Endodermal cell (in vitro differentiated cells): Measurements from ENCODE around the gene EXOC8. TPM values are rescaled to one million over a fixed set of nuclear protein-coding genes. Genes with fewer than 3 reads are reported as not detected.

ENCODE experiments used
- DNase-seq: peaks from one replicate; pipeline ENCODE4 v3.0.0-alpha.2; 2017
- H3K27ac ChIP-seq: 2 replicates; pipeline ENCODE4 v1.5.1; 2013; ENCODE audit warnings: mild to moderate bottlenecking, low read depth, low read length, moderate library complexity
- H3K27me3 ChIP-seq: 2 replicates; pipeline ENCODE4 v1.6.1; 2013; ENCODE audit warnings: mild to moderate bottlenecking, low read length, moderate library complexity; ENCODE audit not compliant: insufficient read depth, control insufficient read depth, poor library complexity, severe bottlenecking
- H3K36me3 ChIP-seq: 2 replicates; pipeline ENCODE4 v1.7.0; 2013; ENCODE audit warnings: mild to moderate bottlenecking, low read length, moderate library complexity; ENCODE audit not compliant: control insufficient read depth, insufficient read depth
- H3K4me1 ChIP-seq: one replicate; pipeline ENCODE4 v1.7.0; 2013; ENCODE audit warnings: low read length; ENCODE audit not compliant: control insufficient read depth, insufficient read depth
- H3K4me3 ChIP-seq: 2 replicates; pipeline ENCODE4 v1.5.1; 2013; ENCODE audit warnings: mild to moderate bottlenecking, low read length, moderate library complexity
- H3K9ac ChIP-seq: 2 replicates; pipeline ENCODE4 v1.6.1; 2013; ENCODE audit warnings: mild to moderate bottlenecking, low read length, moderate library complexity; ENCODE audit not compliant: poor library complexity, severe bottlenecking; ENCODE audit errors: extremely low read depth
- H3K9me3 ChIP-seq: 2 replicates; pipeline ENCODE4 v1.6.1; 2013; ENCODE audit warnings: mild to moderate bottlenecking, low read length, moderate library complexity; ENCODE audit not compliant: control insufficient read depth
- H3K27ac Mint-ChIP-seq: 2 replicates; pipeline ENCODE4 v1.8.0; 2020; ENCODE audit warnings: mixed read lengths
- H3K27me3 Mint-ChIP-seq: 2 replicates; pipeline ENCODE4 v1.8.0; 2021; ENCODE audit warnings: mild to moderate bottlenecking, mixed read lengths; ENCODE audit not compliant: insufficient read depth
- H3K36me3 Mint-ChIP-seq: 2 replicates; pipeline ENCODE4 v1.8.0; 2020; ENCODE audit warnings: low read depth, mixed read lengths
- H3K4me1 Mint-ChIP-seq: 2 replicates; pipeline ENCODE4 v1.8.0; 2020; ENCODE audit warnings: mixed read lengths
- H3K4me3 Mint-ChIP-seq: 2 replicates; pipeline ENCODE4 v1.8.0; 2020; ENCODE audit warnings: mild to moderate bottlenecking, moderate library complexity, mixed read lengths
- H3K9me3 Mint-ChIP-seq: 2 replicates; pipeline ENCODE4 v1.8.0; 2020; ENCODE audit warnings: mild to moderate bottlenecking, mixed read lengths
- WGBS, 2 experiments: methylation state at CpG; one replicate each; pipeline versions ENCODE4 v1.1.5 to v1.1.7; 2013; ENCODE audit warnings: missing lambda C conversion rate in 2 of 2, mixed read lengths in 1 of 2; ENCODE audit not compliant: insufficient coverage in 1 of 2, insufficient read length in 1 of 2; 5-methylcytosine and 5-hydroxymethylcytosine counted together
- total RNA-seq, 2 donors: library from RNA; stranded (reverse); fragmentation: NEBNext Ultra II Directional in 1 of 2; extraction: Animal tissue kit (Norgen Biotek cat#: 25700) in 1 of 2; gene quantifications; 2 replicates in 1 of 2; 3 replicates in 1 of 2; pipeline ENCODE4 v1.2.1, GENCODE V29; 2021
- TF ChIP-seq, protein P1 (sequence below): fragments of 200-600 bp; sonication (generic); conservative IDR thresholded peaks from 2 replicates; pipeline ENCODE4 v1.5.0; 2021; ENCODE audit warnings: antibody characterized with exemption, mild to moderate bottlenecking

Gene EXOC8
- total RNA-seq, 2 donors from 2014 or later, result 9.9 to 13.1 TPM

DNA sequence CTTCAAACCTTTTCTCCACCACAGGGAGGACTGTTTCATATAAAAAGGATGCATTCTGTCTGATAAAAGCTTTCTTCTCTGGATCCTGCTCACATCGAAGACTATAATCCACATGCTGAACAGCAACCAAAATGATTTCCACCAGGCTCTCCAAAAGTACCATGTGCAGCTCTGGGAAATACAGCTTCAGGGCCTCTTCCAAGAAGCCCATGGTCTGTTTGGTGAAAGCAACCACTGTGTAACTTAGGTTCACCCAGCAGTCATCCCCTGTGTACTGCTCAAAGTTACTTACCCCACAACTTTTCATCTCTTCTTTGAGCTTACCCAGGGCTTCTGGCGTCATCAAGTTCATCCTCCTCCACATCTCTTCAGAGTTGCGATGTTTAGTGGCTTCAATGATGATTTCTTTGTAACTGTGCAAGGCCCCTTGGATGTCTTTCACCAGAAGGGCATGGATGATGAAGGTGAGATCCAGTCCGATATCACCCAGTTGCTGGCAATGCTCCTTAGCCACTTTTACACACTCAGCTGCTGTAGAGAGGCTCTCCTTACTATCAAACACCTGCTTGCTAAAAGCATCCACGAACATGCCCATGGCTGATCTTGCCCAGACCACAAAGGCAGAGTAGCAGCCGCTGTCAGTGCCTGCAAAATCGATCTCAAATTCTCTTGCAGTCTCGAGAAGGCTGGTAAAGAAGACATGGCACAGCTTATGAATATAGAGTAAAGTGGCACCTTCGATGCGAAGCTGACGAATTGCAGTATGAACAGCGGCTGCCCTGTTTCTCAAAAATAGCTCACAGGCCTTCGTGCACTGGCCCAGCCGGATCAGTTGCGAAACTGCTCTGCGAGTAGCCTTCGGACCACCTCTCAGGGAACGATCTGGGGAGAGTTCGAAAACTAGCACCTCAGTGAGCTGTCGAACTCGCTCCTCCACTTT lies 1.7 kb downstream of the EXOC8 start:
- no peaks in the 10 kb centered on the region for H3K27me3 Mint-ChIP-seq
- H3K36me3 Mint-ChIP-seq, result peaks cover 16% of the 10 kb centered on the region
- peaks cover 8% of the 10 kb centered on the region for H3K4me1 ChIP-seq
- no peaks in the 10 kb centered on the region for H3K9me3 ChIP-seq
- H3K27ac Mint-ChIP-seq, result no peak overlapping the region
- H3K9ac ChIP-seq, result no peak overlapping the region
- H3K27me3 ChIP-seq, result no peaks in the 10 kb centered on the region
- H3K4me3 Mint-ChIP-seq, result peak overlapping the region; percentile 100
- H3K4me1 Mint-ChIP-seq, result peaks cover 42% of the 10 kb centered on the region
- H3K4me3 ChIP-seq, result peak overlapping the region; percentile 98
- no peak for DNase-seq
- WGBS, 2 experiments, result 84 to 88% methylated on average over 15 to 21 of the region's 21 CpGs
- H3K36me3 ChIP-seq, result peaks cover 14% of the 10 kb centered on the region
- no peak overlapping the region for H3K27ac ChIP-seq
- TF ChIP-seq, protein P1, sequence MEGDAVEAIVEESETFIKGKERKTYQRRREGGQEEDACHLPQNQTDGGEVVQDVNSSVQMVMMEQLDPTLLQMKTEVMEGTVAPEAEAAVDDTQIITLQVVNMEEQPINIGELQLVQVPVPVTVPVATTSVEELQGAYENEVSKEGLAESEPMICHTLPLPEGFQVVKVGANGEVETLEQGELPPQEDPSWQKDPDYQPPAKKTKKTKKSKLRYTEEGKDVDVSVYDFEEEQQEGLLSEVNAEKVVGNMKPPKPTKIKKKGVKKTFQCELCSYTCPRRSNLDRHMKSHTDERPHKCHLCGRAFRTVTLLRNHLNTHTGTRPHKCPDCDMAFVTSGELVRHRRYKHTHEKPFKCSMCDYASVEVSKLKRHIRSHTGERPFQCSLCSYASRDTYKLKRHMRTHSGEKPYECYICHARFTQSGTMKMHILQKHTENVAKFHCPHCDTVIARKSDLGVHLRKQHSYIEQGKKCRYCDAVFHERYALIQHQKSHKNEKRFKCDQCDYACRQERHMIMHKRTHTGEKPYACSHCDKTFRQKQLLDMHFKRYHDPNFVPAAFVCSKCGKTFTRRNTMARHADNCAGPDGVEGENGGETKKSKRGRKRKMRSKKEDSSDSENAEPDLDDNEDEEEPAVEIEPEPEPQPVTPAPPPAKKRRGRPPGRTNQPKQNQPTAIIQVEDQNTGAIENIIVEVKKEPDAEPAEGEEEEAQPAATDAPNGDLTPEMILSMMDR, result no peak
- H3K9me3 Mint-ChIP-seq, result no peaks in the 10 kb centered on the region

GRCh38 chr1:231334952-231335351 lies 2.7 kb downstream of the EXOC8 start:
- DNase-seq, result no peak
- Histone ChIP-seq H3K9me3 (no peaks in the 10 kb centered on the region), H3K9ac (no peak overlapping the region), H3K4me1 (peaks cover 8% of the 10 kb centered on the region), H3K27ac (no peak overlapping the region), H3K4me3 (peak overlapping the region; percentile 98), H3K36me3 (peaks cover 6% of the 10 kb centered on the region), H3K27me3 (no peaks in the 10 kb centered on the region)
- WGBS, 2 experiments, result 90 to 95% methylated on average over 5 to 6 of the region's 6 CpGs
- Mint-ChIP-seq H3K4me1 (peaks cover 42% of the 10 kb centered on the region), H3K27me3 (no peaks in the 10 kb centered on the region), H3K36me3 (peaks cover 9% of the 10 kb centered on the region), H3K4me3 (peak overlapping the region; percentile 100), H3K9me3 (no peaks in the 10 kb centered on the region), H3K27ac (no peak overlapping the region)
- TF ChIP-seq, protein P1, result no peak

DNA sequence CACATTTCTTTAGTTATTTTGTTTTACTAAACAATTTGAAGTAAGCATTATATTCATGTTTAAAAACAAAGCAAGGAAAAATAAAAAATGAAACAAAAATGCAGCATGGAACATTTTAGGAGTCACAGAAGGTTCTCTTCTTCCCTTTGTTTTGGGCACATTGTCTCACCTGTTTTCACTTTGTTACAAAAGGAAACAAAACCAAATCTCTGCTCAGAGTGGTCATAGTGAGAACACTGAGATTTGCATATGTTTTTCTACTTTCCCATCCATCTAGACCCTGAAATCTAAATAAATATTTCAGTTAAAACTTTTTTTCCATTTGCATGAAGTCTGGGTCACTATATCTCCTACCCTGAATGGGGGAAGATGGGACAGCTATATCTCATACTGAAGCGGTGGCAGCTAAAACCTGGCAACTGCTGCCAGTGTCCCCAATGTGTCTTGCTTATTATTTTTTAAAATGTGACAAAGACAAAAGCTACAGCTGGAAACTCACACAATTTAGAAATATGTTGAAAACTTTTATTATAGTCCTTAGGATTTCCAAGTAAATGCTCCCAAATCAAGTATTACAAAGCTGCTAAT lies 3.5 kb downstream of the EXOC8 start:
- H3K36me3 Mint-ChIP-seq, result peaks cover 3% of the 10 kb centered on the region
- Histone ChIP-seq H3K9ac (peak overlapping the region; percentile 5), H3K9me3 (no peaks in the 10 kb centered on the region), H3K4me3 (peak overlapping the region; percentile 98), H3K27ac (no peak overlapping the region), H3K27me3 (no peaks in the 10 kb centered on the region), H3K4me1 (peaks cover 5% of the 10 kb centered on the region), H3K36me3 (peaks cover 6% of the 10 kb centered on the region)
- TF ChIP-seq, protein P1, result no peak
- H3K9me3 Mint-ChIP-seq, result no peaks in the 10 kb centered on the region
- no peak for DNase-seq
- H3K4me1 Mint-ChIP-seq, result peaks cover 36% of the 10 kb centered on the region
- H3K27me3 Mint-ChIP-seq, result no peaks in the 10 kb centered on the region
- WGBS, 2 experiments, result 60 to 83% methylated on average over 1 of the region's 1 CpG
- peak overlapping the region; percentile 100 for H3K4me3 Mint-ChIP-seq
- H3K27ac Mint-ChIP-seq, result no peak overlapping the region
